ENCODE measurements around the gene DVL1. TPM values are rescaled to one million over a fixed set of nuclear protein-coding genes. Genes with fewer than 3 reads are reported as not detected.

DVL1 gene
- total and polyA plus RNA-seq, 2 of the 13 experiments (the other 11 are each of a cell fraction or from before 2014, with no cell fraction given): 30.8 to 60.4 TPM

DNA sequence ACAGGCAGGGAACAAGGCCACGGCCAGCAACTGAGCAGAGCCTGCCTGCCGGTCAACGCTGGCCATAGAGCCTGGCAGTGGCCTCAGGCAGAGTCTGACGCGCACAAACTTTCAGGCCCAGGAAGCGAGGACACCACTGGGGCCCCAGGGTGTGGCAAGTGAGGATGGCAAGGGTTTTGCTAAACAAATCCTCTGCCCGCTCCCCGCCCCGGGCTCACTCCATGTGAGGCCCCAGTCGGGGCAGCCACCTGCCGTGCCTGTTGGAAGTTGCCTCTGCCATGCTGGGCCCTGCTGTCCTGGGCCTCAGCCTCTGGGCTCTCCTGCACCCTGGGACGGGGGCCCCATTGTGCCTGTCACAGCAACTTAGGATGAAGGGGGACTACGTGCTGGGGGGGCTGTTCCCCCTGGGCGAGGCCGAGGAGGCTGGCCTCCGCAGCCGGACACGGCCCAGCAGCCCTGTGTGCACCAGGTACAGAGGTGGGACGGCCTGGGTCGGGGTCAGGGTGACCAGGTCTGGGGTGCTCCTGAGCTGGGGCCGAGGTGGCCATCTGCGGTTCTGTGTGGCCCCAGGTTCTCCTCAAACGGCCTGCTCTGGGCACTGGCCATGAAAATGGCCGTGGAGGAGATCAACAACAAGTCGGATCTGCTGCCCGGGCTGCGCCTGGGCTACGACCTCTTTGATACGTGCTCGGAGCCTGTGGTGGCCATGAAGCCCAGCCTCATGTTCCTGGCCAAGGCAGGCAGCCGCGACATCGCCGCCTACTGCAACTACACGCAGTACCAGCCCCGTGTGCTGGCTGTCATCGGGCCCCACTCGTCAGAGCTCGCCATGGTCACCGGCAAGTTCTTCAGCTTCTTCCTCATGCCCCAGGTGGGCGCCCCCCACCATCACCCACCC is 17.9 kb downstream of the DVL1 start, which contains the start of gene TAS1R3 (continued):
- TF ChIP-seq GABPA (IDR thresholded peaks at IDR 0.05; ENCODE audit: low read depth, low read length) (no peak), GABPA (CRISPR knock-in tag; IDR thresholded peaks at IDR 0.05; ENCODE audit: low read depth) (no peak), MAZ (IDR thresholded peaks at IDR 0.05; ENCODE audit: borderline replicate concordance, low read depth, low read length) (no peak), MAZ (CRISPR knock-in tag; IDR thresholded peaks at IDR 0.05; ENCODE audit: low read depth) (no peak), TAF1 (CRISPR knock-in tag; IDR thresholded peaks at IDR 0.05) (0 out of 2 replicates have a peak, but pooled peaks have one; percentile 0), ZNF761 (CRISPR knock-in tag; conservative IDR thresholded peaks at IDR 0.05) (no peak), HNRNPH1 (optimal IDR thresholded peaks at IDR 0.05; ENCODE audit: low read depth, low read length) (no peak), TBP (CRISPR knock-in tag; IDR thresholded peaks at IDR 0.05) (no peak), ZNF615 (CRISPR knock-in tag; IDR thresholded peaks at IDR 0.05; ENCODE audit: borderline replicate concordance) (no peak), NCOA2 (CRISPR knock-in tag; IDR thresholded peaks at IDR 0.05) (no peak), ZNF614 (CRISPR knock-in tag; IDR thresholded peaks at IDR 0.05; ENCODE audit: borderline replicate concordance) (no peak), SPEN (CRISPR knock-in tag; IDR thresholded peaks at IDR 0.05; ENCODE audit: low read depth) (no peak; the same call in 1 of the 2 replicates), MAFG (CRISPR knock-in tag; IDR thresholded peaks at IDR 0.05) (no peak), HIC2 (CRISPR knock-in tag; IDR thresholded peaks at IDR 0.05; ENCODE audit: low read depth) (peak; percentile 59), RBM39 (IDR thresholded peaks at IDR 0.05; ENCODE audit: low read depth, low read length, poor library complexity, severe bottlenecking) (no peak), ZNF34 (CRISPR knock-in tag; IDR thresholded peaks at IDR 0.05; ENCODE audit: borderline replicate concordance) (no peak), ZMYM4 (CRISPR knock-in tag; IDR thresholded peaks at IDR 0.05) (0 out of 2 replicates have a peak, but pooled peaks have one; percentile 32)
- TF ChIP-seq, protein P1, sequence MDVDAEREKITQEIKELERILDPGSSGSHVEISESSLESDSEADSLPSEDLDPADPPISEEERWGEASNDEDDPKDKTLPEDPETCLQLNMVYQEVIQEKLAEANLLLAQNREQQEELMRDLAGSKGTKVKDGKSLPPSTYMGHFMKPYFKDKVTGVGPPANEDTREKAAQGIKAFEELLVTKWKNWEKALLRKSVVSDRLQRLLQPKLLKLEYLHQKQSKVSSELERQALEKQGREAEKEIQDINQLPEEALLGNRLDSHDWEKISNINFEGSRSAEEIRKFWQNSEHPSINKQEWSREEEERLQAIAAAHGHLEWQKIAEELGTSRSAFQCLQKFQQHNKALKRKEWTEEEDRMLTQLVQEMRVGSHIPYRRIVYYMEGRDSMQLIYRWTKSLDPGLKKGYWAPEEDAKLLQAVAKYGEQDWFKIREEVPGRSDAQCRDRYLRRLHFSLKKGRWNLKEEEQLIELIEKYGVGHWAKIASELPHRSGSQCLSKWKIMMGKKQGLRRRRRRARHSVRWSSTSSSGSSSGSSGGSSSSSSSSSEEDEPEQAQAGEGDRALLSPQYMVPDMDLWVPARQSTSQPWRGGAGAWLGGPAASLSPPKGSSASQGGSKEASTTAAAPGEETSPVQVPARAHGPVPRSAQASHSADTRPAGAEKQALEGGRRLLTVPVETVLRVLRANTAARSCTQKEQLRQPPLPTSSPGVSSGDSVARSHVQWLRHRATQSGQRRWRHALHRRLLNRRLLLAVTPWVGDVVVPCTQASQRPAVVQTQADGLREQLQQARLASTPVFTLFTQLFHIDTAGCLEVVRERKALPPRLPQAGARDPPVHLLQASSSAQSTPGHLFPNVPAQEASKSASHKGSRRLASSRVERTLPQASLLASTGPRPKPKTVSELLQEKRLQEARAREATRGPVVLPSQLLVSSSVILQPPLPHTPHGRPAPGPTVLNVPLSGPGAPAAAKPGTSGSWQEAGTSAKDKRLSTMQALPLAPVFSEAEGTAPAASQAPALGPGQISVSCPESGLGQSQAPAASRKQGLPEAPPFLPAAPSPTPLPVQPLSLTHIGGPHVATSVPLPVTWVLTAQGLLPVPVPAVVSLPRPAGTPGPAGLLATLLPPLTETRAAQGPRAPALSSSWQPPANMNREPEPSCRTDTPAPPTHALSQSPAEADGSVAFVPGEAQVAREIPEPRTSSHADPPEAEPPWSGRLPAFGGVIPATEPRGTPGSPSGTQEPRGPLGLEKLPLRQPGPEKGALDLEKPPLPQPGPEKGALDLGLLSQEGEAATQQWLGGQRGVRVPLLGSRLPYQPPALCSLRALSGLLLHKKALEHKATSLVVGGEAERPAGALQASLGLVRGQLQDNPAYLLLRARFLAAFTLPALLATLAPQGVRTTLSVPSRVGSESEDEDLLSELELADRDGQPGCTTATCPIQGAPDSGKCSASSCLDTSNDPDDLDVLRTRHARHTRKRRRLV (CRISPR knock-in tag; IDR thresholded peaks at IDR 0.05): no peak
- TF ChIP-seq, protein P2, sequence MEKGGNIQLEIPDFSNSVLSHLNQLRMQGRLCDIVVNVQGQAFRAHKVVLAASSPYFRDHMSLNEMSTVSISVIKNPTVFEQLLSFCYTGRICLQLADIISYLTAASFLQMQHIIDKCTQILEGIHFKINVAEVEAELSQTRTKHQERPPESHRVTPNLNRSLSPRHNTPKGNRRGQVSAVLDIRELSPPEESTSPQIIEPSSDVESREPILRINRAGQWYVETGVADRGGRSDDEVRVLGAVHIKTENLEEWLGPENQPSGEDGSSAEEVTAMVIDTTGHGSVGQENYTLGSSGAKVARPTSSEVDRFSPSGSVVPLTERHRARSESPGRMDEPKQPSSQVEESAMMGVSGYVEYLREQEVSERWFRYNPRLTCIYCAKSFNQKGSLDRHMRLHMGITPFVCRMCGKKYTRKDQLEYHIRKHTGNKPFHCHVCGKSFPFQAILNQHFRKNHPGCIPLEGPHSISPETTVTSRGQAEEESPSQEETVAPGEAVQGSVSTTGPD (CRISPR knock-in tag; IDR thresholded peaks at IDR 0.05): no peak
- TF ChIP-seq, protein P3, sequence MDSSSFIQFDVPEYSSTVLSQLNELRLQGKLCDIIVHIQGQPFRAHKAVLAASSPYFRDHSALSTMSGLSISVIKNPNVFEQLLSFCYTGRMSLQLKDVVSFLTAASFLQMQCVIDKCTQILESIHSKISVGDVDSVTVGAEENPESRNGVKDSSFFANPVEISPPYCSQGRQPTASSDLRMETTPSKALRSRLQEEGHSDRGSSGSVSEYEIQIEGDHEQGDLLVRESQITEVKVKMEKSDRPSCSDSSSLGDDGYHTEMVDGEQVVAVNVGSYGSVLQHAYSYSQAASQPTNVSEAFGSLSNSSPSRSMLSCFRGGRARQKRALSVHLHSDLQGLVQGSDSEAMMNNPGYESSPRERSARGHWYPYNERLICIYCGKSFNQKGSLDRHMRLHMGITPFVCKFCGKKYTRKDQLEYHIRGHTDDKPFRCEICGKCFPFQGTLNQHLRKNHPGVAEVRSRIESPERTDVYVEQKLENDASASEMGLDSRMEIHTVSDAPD (CRISPR knock-in tag; IDR thresholded peaks at IDR 0.05): no peak

All from HepG2 (cell line).